ENCODE measurements around the gene IPO4.
"Not testable (repeated sequence)": the region's sequence is repeated elsewhere in the genome, so short reads cannot be mapped to it uniquely, and the experiment has no call there.

Gene IPO4

DNA sequence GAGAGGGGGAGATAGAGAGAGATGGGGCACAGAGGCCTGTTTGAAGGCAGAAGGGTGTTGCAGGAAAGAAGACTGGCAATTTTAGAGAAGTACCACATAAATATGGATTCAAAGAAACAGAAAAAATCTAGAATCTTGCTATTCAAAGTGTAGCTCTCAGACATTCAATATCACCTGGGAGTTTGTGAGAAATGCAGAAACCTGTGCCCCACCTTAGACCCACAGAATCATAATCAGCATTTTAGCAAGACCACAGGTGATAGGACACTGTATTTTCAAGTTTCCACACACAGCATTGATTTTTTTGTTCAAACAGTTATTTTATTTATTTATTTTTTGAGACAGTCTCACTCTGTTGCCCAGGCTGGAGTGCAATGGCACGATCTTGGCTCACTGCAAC, 40.3 kb upstream of the IPO4 start:
- in situ Hi-C loops (cut with MboI; ENCODE audit: low sequenced_read_pairs, unreplicated experiment), result no loop called here
- TF ChIP-seq, protein P1, sequence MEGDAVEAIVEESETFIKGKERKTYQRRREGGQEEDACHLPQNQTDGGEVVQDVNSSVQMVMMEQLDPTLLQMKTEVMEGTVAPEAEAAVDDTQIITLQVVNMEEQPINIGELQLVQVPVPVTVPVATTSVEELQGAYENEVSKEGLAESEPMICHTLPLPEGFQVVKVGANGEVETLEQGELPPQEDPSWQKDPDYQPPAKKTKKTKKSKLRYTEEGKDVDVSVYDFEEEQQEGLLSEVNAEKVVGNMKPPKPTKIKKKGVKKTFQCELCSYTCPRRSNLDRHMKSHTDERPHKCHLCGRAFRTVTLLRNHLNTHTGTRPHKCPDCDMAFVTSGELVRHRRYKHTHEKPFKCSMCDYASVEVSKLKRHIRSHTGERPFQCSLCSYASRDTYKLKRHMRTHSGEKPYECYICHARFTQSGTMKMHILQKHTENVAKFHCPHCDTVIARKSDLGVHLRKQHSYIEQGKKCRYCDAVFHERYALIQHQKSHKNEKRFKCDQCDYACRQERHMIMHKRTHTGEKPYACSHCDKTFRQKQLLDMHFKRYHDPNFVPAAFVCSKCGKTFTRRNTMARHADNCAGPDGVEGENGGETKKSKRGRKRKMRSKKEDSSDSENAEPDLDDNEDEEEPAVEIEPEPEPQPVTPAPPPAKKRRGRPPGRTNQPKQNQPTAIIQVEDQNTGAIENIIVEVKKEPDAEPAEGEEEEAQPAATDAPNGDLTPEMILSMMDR (IDR thresholded peaks at IDR 0.05; ENCODE audit: borderline replicate concordance, control extremely low read depth, extremely low read depth, insufficient read depth, missing control alignments), result no peak
- no peak for DNase-seq (ENCODE audit: low spot score)

DNA sequence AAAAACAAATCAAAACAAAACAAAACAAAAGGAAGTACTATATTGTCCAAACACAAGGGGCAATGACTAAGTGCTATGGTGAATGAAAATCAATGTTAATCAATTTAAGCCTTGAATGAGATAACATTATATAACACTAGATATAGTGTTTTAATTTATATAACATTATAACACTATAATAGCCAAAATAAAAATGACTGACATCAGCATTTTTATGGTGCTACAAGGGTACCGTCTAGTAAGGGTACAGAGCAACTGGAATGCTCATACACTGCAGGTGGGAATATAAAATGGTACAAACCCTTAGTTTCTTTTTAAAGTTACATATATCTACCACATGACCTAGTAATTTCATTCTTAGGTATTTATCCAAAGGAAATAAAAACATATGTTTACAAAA, 37.9 kb upstream of the IPO4 start:
- in situ Hi-C loops (cut with MboI; ENCODE audit: low sequenced_read_pairs, unreplicated experiment), result no loop called here
- no peak for DNase-seq (ENCODE audit: low spot score)
- TF ChIP-seq, protein P1 (IDR thresholded peaks at IDR 0.05; ENCODE audit: borderline replicate concordance, control extremely low read depth, extremely low read depth, insufficient read depth, missing control alignments), result no peak

DNA sequence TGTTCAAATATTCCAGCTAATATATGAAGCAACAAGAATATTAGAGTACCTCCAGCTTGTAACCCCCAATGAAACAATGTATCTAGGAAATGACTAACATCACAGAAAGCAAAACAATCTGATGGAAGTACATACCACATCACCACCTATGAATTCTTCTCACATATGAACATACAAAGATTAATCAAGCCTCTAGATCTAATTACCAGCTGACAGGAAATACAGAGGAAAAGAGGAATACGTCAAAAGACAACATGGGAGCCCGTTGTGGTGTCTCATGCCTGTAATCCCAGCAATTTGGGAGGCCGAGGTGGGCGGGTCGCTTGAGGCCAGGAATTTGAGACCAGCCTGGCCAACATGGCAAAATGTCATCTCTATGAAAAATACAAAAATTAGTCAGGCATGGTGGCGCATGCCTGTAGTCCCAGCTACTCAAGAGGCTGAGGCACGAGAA, 36.0 kb upstream of the IPO4 start:
- DNase-seq (ENCODE audit: low spot score), result no peak
- TF ChIP-seq, protein P1 (IDR thresholded peaks at IDR 0.05; ENCODE audit: borderline replicate concordance, control extremely low read depth, extremely low read depth, insufficient read depth, missing control alignments), result no peak
- in situ Hi-C loops (cut with MboI; ENCODE audit: low sequenced_read_pairs, unreplicated experiment), result no loop called here

DNA sequence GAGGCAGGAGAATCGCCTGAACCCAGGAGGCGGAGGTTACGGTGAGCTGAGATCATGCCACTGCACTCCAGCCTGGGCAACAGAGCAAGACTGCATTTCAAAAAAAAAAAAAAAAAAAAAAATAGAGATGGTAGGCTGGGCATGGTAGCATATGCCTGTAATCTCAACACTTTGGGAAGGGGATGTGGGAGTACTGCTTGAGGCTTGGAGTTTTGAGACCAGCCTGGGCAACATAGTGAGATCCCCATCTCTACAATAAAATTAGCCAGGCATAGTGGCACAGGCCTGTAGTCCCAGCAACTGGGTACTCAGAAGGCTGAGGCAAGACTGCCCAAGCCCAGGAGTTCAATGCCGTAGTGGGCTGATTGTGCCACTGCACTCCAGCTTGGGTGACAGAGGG, 34.4 kb upstream of the IPO4 start:
- in situ Hi-C loops (cut with MboI; ENCODE audit: low sequenced_read_pairs, unreplicated experiment); DNase-seq (ENCODE audit: low spot score): not testable (repeated sequence)

DNA sequence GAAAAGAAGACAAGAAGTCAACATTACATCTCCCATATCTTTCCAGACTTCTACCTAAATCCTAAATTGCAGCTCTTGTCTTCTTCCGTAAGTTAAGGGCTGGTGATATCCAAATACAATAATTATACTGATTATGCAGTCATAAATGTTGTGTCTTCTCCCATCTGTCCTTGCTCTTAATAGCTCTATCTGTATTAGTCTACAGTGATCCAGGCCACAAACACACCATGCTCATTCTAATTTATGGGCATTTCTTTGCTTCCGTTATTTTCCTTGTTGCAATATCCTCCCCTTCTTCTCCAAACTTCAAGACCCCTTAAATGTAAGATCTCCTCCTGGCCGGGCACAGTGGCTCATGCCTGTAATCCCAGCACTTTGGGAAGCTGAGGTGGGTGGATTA, 30.9 kb upstream of the IPO4 start:
- DNase-seq (ENCODE audit: low spot score), result no peak
- in situ Hi-C loops (cut with MboI; ENCODE audit: low sequenced_read_pairs, unreplicated experiment), result no loop called here
- TF ChIP-seq, protein P1 (IDR thresholded peaks at IDR 0.05; ENCODE audit: borderline replicate concordance, control extremely low read depth, extremely low read depth, insufficient read depth, missing control alignments), result no peak

DNA sequence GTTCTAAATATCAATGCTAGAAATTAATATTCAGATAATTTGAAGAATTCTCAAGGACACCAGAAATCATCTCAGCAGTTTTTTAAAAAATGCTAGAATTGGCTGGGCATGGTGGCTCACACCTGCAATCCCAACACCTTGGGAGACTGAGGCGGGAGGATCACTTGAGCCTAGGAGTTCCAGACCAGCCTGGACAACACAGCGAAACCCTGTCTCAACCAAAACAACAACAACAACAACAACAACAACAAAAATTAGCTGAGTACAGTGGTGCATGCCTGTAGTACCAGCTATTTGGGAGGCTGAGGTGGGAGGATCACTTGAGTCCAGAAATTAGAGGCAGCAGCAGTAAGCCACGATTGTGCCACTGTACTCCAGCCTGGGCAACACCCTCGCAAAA, 30.5 kb upstream of the IPO4 start:
- no peak for DNase-seq (ENCODE audit: low spot score)
- TF ChIP-seq, protein P1 (IDR thresholded peaks at IDR 0.05; ENCODE audit: borderline replicate concordance, control extremely low read depth, extremely low read depth, insufficient read depth, missing control alignments), result no peak
- in situ Hi-C loops (cut with MboI; ENCODE audit: low sequenced_read_pairs, unreplicated experiment), result no loop called here

DNA sequence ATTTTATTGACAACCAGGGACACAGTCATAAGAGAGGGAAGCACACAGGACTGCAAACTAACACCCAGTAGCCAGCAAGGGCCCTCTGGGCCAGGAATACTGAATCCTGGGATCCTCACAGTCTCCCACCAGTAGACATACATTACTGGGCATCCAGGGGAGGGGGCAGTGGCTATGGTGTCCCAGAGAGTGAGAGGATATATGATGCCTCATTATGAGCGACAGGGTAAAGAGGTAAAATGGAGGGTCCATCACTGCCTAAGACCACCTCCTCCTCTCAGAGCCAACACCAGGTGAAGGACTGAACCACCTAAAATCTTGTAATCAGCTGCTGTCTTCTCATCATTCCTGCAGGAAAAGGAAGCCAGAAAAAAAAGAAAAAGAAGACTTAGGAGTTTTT, 28.3 kb upstream of the IPO4 start:
- in situ Hi-C loops (cut with MboI; ENCODE audit: low sequenced_read_pairs, unreplicated experiment); DNase-seq (ENCODE audit: low spot score): not testable (repeated sequence)

DNA sequence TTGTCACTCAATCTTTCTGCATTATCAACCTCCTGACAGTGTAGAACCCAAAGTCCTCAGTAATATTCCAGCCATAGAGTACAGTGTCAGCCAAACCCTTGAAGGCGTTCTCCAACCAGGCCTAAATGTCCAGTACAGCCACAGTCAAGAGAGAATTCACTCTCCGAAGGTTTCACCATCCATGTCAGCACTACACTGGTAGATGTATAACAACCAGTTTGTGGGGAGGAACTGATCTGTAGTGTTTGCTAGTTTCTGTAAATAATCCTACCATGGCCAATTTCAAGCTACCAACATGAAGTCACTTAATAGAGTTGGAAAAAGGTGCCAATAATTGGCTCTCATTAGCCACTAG, 27.7 kb upstream of the IPO4 start:
- TF ChIP-seq, protein P1 (IDR thresholded peaks at IDR 0.05; ENCODE audit: borderline replicate concordance, control extremely low read depth, extremely low read depth, insufficient read depth, missing control alignments), result no peak
- in situ Hi-C loops (cut with MboI; ENCODE audit: low sequenced_read_pairs, unreplicated experiment), result no loop called here

More for the DNA sequence above, 27.7 kb upstream of the IPO4 start:
- no peak for DNase-seq (ENCODE audit: low spot score)

All from GM13976 (cell line).